ENCODE data around the gene APOBEC4.

GRCh38 chr1:183653876-183654451 lies 848 bp upstream of the APOBEC4 start:
- TF ChIP-seq, protein P1, sequence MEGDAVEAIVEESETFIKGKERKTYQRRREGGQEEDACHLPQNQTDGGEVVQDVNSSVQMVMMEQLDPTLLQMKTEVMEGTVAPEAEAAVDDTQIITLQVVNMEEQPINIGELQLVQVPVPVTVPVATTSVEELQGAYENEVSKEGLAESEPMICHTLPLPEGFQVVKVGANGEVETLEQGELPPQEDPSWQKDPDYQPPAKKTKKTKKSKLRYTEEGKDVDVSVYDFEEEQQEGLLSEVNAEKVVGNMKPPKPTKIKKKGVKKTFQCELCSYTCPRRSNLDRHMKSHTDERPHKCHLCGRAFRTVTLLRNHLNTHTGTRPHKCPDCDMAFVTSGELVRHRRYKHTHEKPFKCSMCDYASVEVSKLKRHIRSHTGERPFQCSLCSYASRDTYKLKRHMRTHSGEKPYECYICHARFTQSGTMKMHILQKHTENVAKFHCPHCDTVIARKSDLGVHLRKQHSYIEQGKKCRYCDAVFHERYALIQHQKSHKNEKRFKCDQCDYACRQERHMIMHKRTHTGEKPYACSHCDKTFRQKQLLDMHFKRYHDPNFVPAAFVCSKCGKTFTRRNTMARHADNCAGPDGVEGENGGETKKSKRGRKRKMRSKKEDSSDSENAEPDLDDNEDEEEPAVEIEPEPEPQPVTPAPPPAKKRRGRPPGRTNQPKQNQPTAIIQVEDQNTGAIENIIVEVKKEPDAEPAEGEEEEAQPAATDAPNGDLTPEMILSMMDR (IDR thresholded peaks at IDR 0.05), result no peak
- no peak for TF ChIP-seq ZFX (IDR thresholded peaks at IDR 0.05; ENCODE audit: borderline replicate concordance)
